Frontal cortex (tissue), 4 donors: Measurements from ENCODE around the gene COMP. TPM values are rescaled to one million over a fixed set of nuclear protein-coding genes. Genes with fewer than 3 reads are reported as not detected.

Source experiments
- DNase-seq, 2 donors: peaks; one replicate each; pipeline ENCODE4 v3.0.0; 2012; ENCODE audit warnings: low spot score in 2 of 2
- FAIRE-seq: peaks from 2 replicates; lab custom pipeline; 2012; peaks lifted over from hg19 to GRCh38; lab: Jason Lieb, UNC
- total RNA-seq: library from RNA; depleted of rRNA; stranded (reverse); fragments of >200 nt; gene quantifications from one replicate; pipeline ENCODE4 v1.2.3, GENCODE V29; 2014
- donor health status: control.
- donor health status: control.
- donor health status: control.

Gene COMP
- total RNA-seq, 1 donor from 2014 or later = not detected

- FAIRE-seq (no peak), DNase-seq (no peak)
Measured at GRCh38 chr19:18804643-18805042, 13.5 kb upstream of the COMP start.

GRCh38 chr19:18804139-18804601, 13.1 kb upstream of the COMP start:
- DNase-seq (no peak), FAIRE-seq (no peak)

GRCh38 chr19:18803550-18804138, 12.5 kb upstream of the COMP start:
- FAIRE-seq (no peak), DNase-seq (no peak)

- DNase-seq (no peak), FAIRE-seq (no peak)
Measured at GRCh38 chr19:18802354-18802753, 11.2 kb upstream of the COMP start.

GRCh38 chr19:18800636-18801035, 9.5 kb upstream of the COMP start:
- no peak for DNase-seq
- no peak for FAIRE-seq

GRCh38 chr19:18800079-18800478, 9.0 kb upstream of the COMP start:
- DNase-seq (no peak), FAIRE-seq (no peak)

- DNase-seq (no peak), FAIRE-seq (no peak)
Measured at GRCh38 chr19:18799389-18799970, 8.4 kb upstream of the COMP start.

GRCh38 chr19:18798384-18799352, 7.6 kb upstream of the COMP start:
- no peak for FAIRE-seq
- DNase-seq = no peak

- FAIRE-seq (no peak), DNase-seq (no peak)
Measured at GRCh38 chr19:18796239-18796638, 5.1 kb upstream of the COMP start.

DNA sequence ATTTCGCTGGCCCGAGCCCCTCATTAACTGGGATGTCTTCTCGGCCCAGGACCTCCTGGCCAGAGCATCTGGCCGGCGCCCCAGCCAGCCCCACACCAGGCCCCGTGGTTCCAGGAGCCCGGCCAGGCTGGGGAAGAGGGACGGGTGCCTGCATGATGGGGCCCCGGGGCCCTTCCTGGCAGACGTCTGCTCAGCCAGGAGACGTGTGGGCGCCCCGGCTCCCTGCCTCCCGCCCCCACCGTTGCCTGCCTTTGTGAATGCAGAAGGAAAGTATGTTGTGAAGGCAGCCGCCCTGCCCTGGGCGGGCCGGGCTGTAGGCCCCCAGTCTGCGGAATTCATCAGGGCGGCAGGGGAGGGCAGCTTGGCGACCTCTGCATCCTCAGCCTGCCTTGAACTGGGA, 4.4 kb upstream of the COMP start:
- FAIRE-seq (no peak), DNase-seq (no peak)

- FAIRE-seq (no peak), DNase-seq (no peak)
Measured at GRCh38 chr19:18794692-18795091, 3.6 kb upstream of the COMP start.

DNA sequence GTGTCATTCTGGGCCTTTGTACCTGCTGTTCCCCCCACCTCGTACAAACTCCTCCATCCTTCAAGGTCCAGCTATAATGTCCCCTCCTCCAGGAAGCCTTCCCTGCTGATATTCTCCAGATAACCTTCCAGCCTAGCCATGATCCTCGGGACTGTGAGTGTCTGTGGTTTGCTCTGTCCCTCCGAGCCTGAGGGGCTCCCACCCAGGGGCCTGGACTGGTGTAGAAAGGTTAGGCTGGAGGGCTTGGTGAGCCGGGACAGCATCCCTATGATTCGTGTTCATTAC, 2.9 kb upstream of the COMP start:
- no peak for DNase-seq
- FAIRE-seq = no peak

GRCh38 chr19:18793144-18794028, 2.3 kb upstream of the COMP start:
- no peak for FAIRE-seq
- DNase-seq = no peak

GRCh38 chr19:18792661-18793060, 1.6 kb upstream of the COMP start:
- FAIRE-seq (no peak), DNase-seq (no peak)

GRCh38 chr19:18791315-18791678, 192 bp upstream of the COMP start:
- FAIRE-seq (no peak), DNase-seq (no peak)

- DNase-seq (no peak), FAIRE-seq (no peak)
Measured at GRCh38 chr19:18789883-18790565, 1.1 kb downstream of the COMP start.

- DNase-seq = no peak
- no peak for FAIRE-seq
Measured at GRCh38 chr19:18789422-18789869, 1.7 kb downstream of the COMP start.

- DNase-seq = no peak
- no peak for FAIRE-seq
Measured at GRCh38 chr19:18788529-18789421, 2.3 kb downstream of the COMP start.
